Dedifferentiated amniotic fluid mesenchymal stem cell (primary cell): ENCODE measurements around the gene IFNL4.
"Not testable (repeated sequence)": the region's sequence is repeated elsewhere in the genome, so short reads cannot be mapped to it uniquely, and the experiment has no call there.

Experiments
- DNase-seq: peaks from one replicate; pipeline ENCODE4 v3.0.0-alpha.2; 2016; ENCODE audit errors: extremely low spot score

Gene IFNL4

DNA sequence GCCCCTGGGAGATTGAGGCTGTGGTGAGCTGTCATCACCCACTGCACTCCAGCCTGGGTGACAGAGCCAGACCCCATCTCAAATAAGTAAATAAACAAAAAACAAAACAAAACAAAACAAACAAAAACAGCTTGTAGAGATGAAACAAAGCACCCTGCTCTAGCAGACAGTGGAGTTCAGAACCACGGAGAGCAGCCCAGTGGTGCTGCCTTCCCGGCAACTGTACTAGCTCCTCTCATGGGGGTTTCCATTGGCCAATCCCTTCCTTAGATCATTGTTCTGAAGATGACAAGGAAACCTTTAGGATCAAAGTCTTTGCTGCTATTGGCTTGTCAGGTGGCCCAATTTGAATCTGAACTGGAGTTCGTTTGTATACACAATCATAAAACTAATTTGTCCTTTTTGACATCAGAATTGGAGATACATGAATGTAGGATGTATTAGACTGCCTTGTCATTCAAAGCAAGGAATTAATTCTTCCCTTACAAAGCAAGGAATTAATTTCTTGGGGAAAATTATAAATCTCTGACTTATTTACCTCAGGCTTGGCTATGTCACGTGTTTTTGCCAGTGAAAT lies 24.9 kb downstream of the IFNL4 start:
- DNase-seq, result no peak

DNA sequence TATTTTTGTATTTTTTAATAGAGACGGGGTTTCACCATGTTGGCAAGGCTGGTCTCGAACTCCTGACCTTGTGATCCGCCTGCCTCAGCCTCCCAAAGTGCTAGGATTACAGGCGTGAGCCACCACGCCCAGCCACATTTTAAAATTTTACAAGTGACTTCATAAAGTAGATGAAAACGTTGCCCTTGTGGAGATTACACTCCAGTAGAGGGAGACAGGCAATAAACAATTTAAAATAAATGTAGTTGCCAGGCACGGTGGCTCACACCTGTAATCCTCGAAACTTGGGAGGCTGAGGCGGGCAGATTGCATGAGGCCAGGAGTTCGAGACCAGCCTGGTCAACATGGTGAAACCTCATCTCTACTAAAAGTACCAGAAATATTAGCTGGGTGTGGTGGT lies 29.5 kb downstream of the IFNL4 start:
- not testable (repeated sequence) for DNase-seq

- DNase-seq, result no peak
These were observed 30.2 kb downstream of the IFNL4 start for GRCh38 chr19:39218230-39219007.

DNA sequence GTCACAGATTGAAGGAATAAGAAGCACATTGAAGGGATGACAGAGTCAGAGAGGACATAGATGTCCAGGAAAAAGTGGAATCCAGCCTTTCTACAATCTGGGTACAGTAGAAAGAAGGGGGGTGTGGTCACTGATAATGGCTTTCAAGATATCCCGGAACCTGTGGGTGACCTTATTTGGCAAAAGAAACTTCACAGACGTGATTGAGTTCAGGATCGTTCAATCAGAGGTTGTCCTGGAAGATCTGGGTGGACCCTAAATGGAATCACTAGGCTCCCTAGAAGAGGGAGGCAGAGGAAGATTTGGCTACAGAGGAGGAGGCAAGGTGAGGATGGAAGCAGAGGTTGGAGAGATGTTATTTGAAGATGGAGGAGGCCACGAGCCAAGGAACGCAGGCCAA lies 31.6 kb downstream of the IFNL4 start:
- DNase-seq, result no peak

DNA sequence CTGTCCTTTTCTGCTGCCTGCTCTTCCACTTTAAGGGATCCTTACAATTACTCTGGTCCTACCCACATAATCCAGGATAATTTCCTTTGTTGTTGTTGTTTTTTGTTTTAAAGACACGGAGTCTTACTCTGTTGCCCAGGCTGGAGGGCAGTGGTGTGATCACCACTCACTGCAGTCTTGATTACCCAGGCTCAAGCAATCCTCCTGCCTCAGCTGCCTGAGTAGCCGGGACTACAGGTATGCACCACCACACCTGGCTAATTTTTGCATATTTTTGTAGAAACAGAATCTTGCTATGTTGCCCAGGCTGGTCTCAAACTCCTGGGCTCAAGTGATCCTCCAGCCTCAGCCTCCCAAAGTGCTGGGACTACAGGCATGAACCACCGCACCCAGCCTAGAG lies 33.3 kb downstream of the IFNL4 start:
- not testable (repeated sequence) for DNase-seq

DNA sequence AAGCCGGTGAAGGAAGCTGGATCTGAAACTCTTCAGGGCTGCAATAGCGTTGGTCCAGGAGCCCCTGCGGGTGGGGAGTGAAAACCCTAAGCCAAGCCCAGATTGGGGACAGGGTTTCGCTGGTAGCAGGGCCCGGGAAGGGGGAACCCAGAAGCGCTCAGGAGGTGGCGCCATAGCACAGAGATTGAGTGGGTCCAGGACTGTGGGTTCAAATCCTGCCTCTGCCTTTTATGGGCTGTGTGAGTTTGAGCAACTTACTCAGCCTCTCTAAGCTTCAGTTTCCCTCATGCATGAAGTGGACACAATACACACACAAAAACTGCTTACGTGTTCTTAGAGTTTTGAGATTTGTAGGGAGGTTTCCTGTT lies 36.3 kb downstream of the IFNL4 start:
- no peak for DNase-seq

- no peak for DNase-seq
These were observed 36.8 kb downstream of the IFNL4 start for GRCh38 chr19:39211731-39212374.

DNA sequence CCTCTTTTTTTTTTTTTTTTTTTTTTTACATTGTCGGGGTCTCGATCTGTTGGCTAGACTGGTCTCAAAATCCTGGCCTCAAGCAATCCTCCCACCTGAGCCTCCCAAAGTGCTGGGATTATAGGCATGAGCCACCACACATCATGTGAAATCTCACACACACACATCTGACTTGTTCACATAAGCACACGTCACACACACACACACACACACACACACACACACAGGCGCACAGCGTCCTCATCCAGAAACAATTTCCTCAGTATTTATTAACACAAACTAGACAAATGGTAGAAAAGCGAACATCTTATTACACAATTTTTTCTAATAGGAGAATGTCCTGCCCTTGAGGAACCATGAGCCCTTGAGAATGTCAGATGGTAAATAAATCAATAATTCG lies 39.5 kb downstream of the IFNL4 start:
- DNase-seq, result no peak

GRCh38 chr19:39208175-39208795 lies 40.4 kb downstream of the IFNL4 start:
- DNase-seq, result no peak

DNA sequence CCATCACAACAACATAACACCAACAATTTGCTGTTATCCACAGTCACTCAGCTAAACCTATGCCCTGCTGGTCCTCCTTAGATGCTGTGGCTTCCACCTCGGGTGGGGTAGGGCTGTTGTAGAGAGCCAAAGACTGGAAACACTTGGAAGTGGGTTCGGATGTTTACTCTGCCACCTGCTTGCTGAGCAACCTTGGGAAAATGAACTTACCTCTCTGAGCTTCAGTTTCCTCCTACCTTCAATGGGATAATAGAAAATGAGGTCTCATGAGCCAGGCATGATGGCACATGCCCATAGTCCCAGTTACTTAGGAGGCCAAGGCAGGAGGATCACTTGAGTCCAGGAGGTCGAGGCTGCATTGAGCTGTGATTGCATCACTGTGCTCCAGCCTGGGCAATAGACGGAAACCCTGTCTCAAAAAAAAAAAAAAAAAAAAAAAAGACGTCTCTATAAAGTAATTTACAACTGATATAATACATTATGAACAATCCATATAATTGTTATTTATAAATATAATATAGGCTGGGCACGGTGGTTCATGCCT lies 41.3 kb downstream of the IFNL4 start:
- DNase-seq, result no peak

DNA sequence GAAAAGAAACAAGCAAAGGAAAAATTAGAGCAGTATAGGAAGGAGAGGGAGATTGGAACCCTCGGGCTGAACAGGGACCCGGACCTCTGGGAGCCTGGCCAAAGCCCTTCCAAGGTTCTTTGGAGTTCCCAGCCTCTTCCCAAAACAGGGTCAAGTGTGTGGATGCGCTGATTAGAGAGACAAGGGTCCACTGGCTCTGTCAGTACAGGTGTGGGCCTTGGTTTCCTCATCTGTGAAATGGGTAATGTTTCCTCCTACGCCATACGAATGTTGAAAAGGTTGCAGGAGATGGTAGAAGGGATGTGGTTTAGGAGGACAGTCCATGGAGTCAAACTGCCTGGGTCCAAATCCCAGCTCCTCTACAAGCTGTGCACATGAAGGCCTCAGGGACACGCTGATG lies 42.5 kb downstream of the IFNL4 start:
- DNase-seq, result no peak

DNA sequence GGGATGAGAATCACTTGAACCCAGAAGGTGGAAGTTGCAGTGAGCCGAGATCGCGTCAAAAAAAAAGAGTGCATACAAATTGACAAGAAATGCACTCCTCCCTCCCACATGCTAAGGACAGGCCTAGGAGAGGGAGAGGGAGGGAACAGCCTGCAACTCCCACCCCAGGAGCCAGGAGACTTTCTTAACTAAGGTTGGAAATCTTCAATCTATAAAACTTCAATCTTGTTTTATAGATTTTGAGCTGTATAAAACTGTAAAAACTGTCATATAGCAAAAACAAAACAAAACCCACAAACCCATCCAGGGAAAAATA lies 43.2 kb downstream of the IFNL4 start:
- DNase-seq, result no peak

DNA sequence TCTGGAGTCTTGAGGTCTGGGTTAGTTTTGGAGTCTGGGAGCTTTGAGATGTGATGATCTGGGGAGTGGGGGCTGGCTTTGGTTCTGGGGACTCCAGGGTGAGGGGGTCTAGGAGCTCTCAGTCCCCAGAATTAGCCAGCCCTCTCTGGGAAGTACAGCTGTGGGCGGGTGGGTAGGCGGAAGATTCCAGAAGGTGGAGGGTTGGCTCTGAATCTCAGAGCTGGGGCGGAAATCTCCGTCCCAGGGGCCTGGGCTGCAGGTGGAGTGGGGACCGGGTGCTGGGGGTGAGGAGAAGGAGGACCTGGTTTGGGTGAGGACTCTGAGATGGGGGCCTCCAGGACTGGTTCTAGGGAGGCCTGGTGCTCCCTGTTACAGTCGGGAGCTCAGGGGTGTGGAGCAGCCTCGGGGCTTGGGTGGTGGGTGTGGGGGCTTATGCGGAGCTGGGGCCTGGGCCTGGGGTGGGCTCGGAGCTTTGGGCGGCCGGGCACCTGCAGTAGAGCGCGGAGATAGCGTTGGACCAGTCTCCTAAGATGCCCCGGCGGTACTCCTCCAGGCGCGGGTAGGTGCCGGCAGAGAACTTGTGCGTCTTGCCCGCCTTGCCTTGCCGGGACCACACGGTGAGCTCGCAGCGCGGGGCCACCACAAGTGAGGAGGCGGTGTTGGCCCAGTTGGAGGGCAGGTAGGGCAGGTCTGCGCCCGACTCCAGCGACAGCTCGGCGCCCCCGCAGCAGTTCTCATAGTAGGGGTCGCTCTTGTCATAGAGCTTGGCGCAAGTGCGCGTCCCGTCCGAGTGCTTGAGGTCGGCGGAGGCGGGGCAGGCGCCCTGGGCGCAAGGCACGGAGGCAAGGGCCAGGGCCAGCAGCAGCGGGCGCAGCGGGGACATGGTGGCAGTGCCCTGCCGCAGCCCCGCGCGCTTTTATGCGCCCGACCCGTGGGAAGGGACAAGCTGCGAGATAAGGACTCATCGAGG lies 45.0 kb downstream of the IFNL4 start, which contains the start of gene SYCN:
SYCN (minus strand) TSS at position 892 of the 970 bp plus-strand sequence; CDS start at position 883, 9 bp downstream.
- no peak for DNase-seq

DNA sequence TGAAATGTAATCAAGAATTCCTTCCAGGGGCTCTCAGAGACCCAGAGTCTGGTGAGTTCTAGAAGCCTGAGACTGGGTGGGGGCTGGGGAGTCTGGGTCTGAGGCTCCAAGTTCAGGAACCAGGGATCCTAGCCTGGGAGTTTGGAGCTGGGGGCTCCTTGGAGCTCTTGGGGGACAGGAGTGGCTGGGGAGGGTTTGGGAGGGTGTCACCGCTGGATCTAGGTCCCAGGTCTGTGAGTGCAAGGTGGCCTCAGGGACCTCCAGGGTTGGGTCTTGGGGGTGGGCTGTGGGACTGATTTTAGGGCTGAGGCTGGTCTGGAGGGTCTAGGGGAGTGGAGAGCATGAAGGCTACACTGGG lies 45.7 kb downstream of the IFNL4 start:
- DNase-seq, result no peak

DNA sequence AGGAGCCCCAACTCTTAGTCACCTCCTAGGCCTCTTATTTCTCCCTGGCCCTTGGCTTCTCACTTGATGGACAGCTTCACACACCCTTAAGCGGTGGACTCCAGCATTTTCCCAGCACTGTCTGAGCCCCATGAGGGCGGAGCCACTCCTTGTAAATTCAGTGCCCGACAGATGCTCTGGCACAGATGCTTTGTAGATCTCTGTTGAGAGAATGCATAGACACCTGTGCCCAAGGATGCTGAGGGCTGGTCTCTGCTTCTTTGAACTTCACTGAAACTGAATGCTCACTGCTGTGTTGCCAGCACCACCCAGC lies 47.9 kb downstream of the IFNL4 start:
- DNase-seq, result no peak

DNA sequence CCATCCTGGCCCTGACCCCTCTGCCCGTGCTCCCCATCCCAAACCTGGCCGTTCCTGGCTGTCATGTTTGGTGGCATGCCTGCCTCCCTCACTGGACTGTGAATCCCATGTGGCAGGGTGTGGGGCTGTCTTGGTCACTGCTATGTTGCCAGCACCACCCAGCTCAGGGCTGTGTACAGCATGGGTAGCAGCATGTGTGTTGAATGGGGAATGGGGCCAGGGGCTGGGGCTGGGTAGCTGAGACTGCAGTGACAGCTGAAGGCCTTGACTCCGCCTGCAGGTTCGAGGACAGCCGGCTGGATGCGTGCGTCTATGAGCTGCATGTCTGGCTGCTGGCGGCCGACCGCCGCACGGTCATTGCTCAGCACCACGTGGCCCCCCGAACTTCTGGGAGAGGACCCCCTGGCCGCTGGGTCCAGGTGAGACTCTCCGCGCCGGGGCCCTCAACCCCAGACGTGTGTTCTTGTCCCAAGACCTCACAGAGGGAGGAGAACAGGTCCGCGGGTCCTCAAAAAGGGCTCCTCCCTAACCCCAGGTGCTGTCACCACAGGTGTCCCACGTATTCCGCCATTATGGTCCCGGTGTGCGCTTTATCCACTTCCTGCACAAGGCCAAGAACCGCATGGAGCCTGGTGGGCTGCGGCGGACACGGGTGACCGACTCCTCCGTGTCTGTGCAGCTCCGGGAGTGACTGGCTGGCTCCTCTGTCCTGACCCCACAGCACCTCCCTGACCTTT lies 48.4 kb downstream of the IFNL4 start:
- no peak for DNase-seq

DNA sequence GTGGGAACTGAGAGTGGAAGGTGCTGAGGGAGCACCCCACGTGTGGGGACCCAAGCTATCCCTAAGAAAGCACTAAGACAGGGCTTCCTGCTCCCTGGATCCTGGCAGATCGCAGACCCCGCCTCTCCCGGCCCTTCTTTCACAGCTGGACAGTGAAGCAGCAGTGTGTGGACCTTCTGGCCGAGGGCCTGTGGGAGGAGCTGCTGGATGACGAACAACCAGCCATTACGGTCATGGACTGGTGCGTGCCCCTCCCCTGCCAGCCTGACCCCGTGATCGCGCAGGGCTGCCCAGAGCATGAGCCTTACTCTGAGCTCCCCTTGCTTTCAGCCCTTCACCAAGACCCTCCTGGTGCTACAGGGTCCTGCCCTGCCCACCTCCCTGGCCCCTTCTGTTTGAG lies 49.6 kb downstream of the IFNL4 start:
- DNase-seq, result peak; percentile 49

DNA sequence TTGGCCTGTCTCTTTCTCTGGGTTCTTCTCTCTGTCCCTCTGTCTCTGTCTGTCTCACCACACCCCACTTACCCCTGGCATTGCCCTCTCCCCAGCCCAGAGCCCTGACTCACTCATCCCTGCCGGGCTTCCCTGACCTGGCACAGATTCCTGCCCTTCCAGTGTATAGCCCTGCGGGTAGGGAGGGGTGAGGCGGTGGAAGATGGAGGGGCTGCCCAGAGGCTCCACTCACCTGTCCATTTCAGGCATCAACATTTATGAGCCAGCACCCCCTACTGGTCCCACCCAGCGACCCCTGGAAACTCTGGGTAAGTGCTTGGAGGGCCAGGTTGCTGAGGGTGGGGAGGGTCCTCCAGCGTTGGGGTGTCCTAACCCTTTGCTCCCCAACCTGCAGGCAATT lies 50.8 kb downstream of the IFNL4 start:
- no peak for DNase-seq

DNA sequence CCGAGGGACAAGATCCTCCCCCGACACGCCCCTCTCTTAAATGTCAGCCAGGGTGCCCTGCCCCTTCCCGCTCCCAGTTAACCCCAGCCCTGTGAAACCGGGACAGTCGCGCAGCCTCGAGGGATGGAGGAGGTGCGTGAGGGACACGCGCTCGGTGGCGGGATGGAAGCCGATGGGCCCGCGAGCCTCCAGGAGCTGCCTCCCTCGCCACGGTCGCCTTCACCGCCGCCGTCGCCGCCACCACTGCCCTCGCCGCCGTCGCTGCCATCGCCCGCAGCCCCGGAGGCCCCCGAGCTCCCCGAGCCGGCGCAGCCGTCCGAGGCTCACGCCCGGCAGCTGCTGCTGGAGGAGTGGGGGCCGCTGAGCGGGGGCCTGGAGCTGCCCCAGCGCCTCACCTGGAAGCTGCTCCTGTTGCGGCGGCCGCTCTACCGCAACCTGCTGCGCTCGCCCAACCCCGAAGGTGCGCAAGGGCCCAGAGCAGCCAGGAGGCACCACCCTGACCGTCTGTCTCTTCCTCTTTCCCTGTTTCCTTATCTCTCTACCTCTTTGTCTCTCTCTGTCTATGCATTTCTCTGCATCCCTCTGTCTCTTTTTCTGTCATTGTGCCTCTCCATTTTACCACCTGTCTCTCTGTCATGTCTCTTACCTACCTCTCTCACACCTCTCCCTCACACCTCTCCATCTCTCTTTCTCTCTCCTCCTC lies 51.6 kb downstream of the IFNL4 start, which contains the start of gene NCCRP1:
NCCRP1 (plus strand) TSS at position 105 of the 703 bp plus-strand sequence; CDS start at position 124, 19 bp downstream.
- no peak for DNase-seq

DNA sequence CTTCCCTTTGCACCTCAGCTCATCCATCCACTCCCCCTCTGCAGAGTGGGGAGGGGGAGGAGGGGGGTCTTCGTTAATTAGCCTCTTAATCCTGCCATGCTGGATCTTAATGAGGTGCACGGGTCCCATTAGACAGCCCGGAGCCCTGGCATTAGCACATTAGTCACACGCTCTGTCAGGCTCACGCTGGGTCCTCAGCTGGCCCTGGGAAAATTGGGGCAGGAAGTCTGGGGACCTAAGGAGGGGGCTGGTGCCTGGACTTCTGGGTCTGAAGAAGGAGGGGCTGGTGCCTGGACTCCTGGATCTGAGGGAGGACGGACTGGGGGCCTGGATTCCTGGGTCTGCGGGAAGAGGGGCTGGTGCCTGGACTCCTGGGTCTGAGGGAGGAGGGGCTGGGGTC lies 52.3 kb downstream of the IFNL4 start:
- no peak for DNase-seq
